ENCODE measurements around the gene BRINP1.

The BRINP1 gene

GRCh38 chr9:119278171-119278570 is 91.1 kb downstream of the BRINP1 start:
- Mint-ChIP-seq H3K27me3 (peaks cover 4% of the 10 kb centered on the region), H3K9me3 (no peaks in the 10 kb centered on the region)
- CTCF ChIA-PET = no interaction called here

DNA sequence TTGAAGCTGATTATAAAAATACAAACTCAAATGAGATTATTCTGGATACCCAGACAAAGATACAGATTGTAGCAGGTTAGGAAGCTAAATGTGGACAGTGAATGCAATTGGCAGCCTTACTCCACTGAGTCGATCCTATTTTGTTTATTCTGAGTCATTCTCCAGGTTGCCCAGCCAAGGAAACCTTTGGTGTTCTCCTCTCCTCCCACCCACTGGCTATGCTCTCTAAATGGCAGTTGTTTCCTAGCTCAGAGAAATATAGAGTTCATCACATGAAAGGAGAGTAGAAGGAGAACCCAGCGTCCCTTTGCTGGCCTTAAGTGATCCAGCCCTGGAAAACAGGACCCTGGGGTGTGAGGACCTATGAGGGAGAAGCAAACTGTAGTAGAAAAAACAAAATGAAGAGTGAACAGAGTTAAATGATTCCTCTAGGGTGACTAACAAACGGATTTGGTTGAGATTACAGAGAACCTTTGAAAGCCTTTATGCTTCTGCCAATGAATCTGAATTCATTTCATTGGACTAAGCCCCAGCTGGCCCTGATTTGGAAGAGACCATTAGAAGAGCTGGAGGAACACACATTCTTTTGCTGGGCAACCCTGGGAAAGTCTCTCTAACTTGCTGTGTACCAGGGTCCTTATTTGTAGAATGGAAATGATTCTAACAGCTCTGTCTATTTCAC is 95.1 kb downstream of the BRINP1 start:
- no peaks in the 10 kb centered on the region for H3K27me3 Mint-ChIP-seq
- H3K4me1 Mint-ChIP-seq = no peaks in the 10 kb centered on the region
- no peaks in the 10 kb centered on the region for H3K36me3 Mint-ChIP-seq
- H3K27ac Mint-ChIP-seq = peak overlapping the region; percentile 15
- H3K9me3 Mint-ChIP-seq = no peaks in the 10 kb centered on the region
- H3K4me3 Mint-ChIP-seq = no peak overlapping the region
- no peak for DNase-seq
- CTCF ChIA-PET = no interaction called here

More at GRCh38 chr9:119278171-119278570, 91.1 kb downstream of the BRINP1 start:
- no peak for DNase-seq
- Mint-ChIP-seq H3K27ac (no peak overlapping the region), H3K36me3 (no peaks in the 10 kb centered on the region), H3K4me3 (no peak overlapping the region), H3K4me1 (no peaks in the 10 kb centered on the region)

- Mint-ChIP-seq H3K4me1 (no peaks in the 10 kb centered on the region), H3K9me3 (no peaks in the 10 kb centered on the region), H3K4me3 (no peak overlapping the region), H3K36me3 (no peaks in the 10 kb centered on the region), H3K27me3 (no peaks in the 10 kb centered on the region), H3K27ac (no peak overlapping the region)
- CTCF ChIA-PET = no interaction called here
- no peak for DNase-seq
Observed at GRCh38 chr9:119273325-119273904, 95.8 kb downstream of the BRINP1 start.

DNA sequence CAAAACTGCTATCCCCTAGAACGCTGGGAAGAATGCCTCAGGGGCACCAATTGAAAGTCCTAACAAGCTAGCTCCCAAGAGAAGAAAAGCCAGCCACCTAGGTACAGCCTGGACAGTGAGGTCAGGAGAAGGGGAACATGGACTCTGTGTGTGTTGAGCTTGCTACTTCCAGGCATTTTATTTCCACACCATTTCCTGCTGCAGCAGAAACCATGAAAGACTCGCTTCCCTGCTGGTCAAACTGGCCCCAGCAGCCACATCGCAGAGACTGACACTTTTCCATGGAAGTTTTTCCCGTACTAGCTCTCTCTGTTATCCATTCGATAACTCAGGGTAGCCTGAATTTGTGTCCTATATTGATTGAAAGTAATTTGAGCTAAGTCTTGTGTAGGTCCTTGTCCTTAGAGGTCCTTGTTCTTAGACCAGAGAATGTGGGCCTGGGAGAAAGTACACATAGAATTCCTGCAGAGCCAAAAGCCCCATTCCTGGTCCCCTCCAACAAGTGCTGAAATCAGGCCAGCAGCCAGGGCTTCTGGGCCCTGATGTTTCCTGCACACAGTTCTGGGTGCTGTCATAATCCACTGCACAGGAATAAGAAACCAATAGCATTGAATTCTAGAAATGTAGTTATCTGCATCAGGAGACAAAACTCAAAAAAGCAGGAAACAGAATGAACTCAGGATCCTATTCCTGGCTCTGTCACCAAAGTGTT is 96.6 kb downstream of the BRINP1 start:
- no peaks in the 10 kb centered on the region for H3K4me1 Mint-ChIP-seq
- no peak overlapping the region for H3K27ac Mint-ChIP-seq
- H3K27me3 Mint-ChIP-seq = no peaks in the 10 kb centered on the region
- CTCF ChIA-PET = no interaction called here
- H3K4me3 Mint-ChIP-seq = no peak overlapping the region
- DNase-seq = no peak
- no peaks in the 10 kb centered on the region for H3K9me3 Mint-ChIP-seq
- no peaks in the 10 kb centered on the region for H3K36me3 Mint-ChIP-seq

DNA sequence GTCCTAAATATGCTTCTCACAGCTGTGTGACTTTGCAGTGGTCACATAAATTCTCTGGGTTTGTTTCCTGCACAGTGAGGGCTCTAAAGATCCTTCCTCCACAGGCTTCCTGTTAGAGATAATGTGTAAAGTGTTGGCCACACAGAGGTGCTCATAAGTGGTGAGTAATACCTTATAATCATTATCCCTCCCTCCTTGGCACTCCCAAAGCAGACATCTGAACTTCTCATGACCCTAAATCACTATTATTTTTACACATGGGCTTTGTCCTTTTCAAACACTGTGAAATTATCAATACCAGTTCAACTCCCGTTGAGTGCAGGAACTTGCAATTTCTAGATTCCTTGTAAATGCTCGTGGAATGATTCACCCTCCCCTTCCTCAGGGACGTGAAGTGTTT is 100.2 kb downstream of the BRINP1 start:
- CTCF ChIA-PET = no interaction called here
- H3K27ac Mint-ChIP-seq = no peak overlapping the region
- no peaks in the 10 kb centered on the region for H3K27me3 Mint-ChIP-seq
- no peaks in the 10 kb centered on the region for H3K36me3 Mint-ChIP-seq
- no peaks in the 10 kb centered on the region for H3K4me1 Mint-ChIP-seq
- H3K4me3 Mint-ChIP-seq = no peak overlapping the region
- peaks cover 8% of the 10 kb centered on the region for H3K9me3 Mint-ChIP-seq
- DNase-seq = no peak

- H3K9me3 Mint-ChIP-seq = peaks cover 11% of the 10 kb centered on the region
- no peak overlapping the region for H3K4me3 Mint-ChIP-seq
- H3K4me1 Mint-ChIP-seq = no peaks in the 10 kb centered on the region
- CTCF ChIA-PET = no interaction called here
- no peak for DNase-seq
- H3K27ac Mint-ChIP-seq = no peak overlapping the region
- H3K36me3 Mint-ChIP-seq = no peaks in the 10 kb centered on the region
- H3K27me3 Mint-ChIP-seq = no peaks in the 10 kb centered on the region
Observed at GRCh38 chr9:119264165-119264564, 105.1 kb downstream of the BRINP1 start.

DNA sequence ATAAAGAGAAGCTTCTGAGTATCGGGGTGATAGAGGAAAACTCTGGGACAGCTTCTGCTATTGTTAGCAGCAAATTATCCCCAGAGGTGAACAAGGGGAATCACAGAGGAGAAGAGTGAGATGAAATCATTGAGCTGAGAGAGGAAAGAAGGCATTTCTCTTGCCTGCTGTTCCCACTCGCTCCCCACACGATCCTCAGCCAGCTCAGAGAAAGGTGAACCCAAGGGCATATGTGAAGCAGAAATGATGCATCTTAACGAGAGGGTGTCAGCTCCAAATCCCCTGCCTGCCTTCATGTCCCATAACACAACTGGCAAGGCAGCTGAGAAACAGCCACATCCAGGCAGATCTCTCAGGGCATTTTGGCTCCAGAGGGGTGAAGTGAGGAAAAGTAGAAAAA is 111.6 kb downstream of the BRINP1 start:
- Mint-ChIP-seq H3K27me3 (no peaks in the 10 kb centered on the region), H3K27ac (no peak overlapping the region), H3K36me3 (no peaks in the 10 kb centered on the region), H3K4me1 (no peaks in the 10 kb centered on the region), H3K4me3 (no peak overlapping the region), H3K9me3 (peaks cover 4% of the 10 kb centered on the region)
- DNase-seq = no peak
- CTCF ChIA-PET = interaction anchor here (0.8 kb wide), 1 partner anchor 19 kb away, joined by 3 read pairs; no protein-coding TSS in a partner anchor

GRCh38 chr9:119255116-119255515 is 114.1 kb downstream of the BRINP1 start:
- H3K27me3 Mint-ChIP-seq = no peaks in the 10 kb centered on the region
- H3K4me3 Mint-ChIP-seq = no peak overlapping the region
- no peaks in the 10 kb centered on the region for H3K4me1 Mint-ChIP-seq
- H3K27ac Mint-ChIP-seq = no peak overlapping the region
- DNase-seq = no peak
- H3K36me3 Mint-ChIP-seq = no peaks in the 10 kb centered on the region
- CTCF ChIA-PET = no interaction called here
- peaks cover 7% of the 10 kb centered on the region for H3K9me3 Mint-ChIP-seq

DNA sequence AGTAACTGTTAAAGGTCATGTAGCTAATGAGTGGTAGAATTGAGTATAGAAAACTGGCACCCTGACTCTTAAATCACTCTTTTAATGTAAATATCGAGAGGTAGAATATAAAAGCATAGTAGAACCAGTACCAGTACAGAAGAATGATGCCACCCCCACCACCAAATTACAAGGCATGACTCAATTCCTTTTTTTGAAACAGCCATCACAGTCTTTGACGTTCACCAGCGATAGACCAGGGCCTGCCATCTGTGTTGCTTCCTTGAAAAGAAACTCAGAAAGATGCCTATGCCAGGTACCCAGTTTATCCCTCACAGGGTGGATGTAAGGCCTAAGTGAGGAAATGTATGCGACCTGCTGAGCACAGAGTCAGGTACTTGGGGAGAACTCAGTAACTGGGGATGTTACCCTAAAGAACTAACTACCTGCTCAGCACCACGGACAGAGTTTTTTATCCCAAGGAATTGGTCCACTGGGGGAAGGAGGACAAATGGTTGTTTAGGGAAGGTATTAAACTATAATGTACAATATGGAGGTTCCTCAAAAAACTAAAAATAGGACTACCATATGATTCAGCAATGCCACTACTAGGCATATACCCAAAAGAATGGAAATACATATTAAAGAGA is 116.5 kb downstream of the BRINP1 start:
- no peak overlapping the region for H3K27ac Mint-ChIP-seq
- no peak for DNase-seq
- H3K4me3 Mint-ChIP-seq = no peak overlapping the region
- H3K4me1 Mint-ChIP-seq = no peaks in the 10 kb centered on the region
- peaks cover 11% of the 10 kb centered on the region for H3K9me3 Mint-ChIP-seq
- H3K36me3 Mint-ChIP-seq = no peaks in the 10 kb centered on the region
- H3K27me3 Mint-ChIP-seq = no peaks in the 10 kb centered on the region
- CTCF ChIA-PET = no interaction called here

DNA sequence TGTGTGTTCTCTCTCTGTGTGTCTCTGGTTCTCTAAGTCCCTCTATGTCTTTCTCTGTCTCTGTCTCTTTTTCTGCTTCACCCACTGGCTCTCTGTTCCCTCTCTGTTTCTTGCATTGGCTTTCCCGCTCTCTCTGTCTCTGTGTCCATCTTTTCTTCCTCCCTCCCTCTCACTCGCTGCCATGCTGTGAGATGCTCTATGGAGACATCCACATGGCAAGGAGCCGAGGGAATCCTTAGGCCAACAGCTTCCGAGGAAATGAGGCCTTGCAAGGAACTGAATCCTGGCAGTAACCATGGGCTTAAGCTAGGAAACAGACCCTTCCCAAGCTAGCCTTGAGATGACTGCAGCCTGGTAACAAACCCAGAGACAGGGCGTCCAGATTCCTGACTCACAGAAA is 117.3 kb downstream of the BRINP1 start:
- CTCF ChIA-PET = no interaction called here
- H3K36me3 Mint-ChIP-seq = no peaks in the 10 kb centered on the region

DNA sequence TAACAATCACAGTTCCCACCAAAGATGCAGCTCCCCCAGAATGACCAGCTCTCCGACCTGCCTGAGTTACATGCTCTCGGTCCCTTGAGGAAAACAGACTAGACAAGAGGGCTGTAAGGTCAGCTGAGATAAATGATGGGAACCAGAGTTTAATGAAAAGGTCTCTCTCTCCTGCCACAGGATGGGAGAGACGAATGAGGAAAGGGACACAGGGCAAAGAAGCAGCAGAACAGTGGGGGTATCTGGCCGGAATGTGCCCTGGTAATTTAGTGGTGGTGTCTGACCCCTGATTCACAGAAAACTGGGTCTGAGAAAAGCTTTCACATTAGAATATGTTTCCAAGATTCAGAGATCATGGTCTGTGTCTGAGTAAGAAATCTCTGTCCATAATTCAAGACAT is 118.5 kb downstream of the BRINP1 start:
- Mint-ChIP-seq H3K27ac (no peak overlapping the region), H3K27me3 (no peaks in the 10 kb centered on the region), H3K9me3 (peaks cover 13% of the 10 kb centered on the region), H3K36me3 (no peaks in the 10 kb centered on the region), H3K4me3 (no peak overlapping the region), H3K4me1 (no peaks in the 10 kb centered on the region)
- CTCF ChIA-PET = no interaction called here
- no peak for DNase-seq

More for the DNA sequence above, 117.3 kb downstream of the BRINP1 start:
- Mint-ChIP-seq H3K4me3 (no peak overlapping the region), H3K27ac (no peak overlapping the region), H3K4me1 (no peaks in the 10 kb centered on the region), H3K9me3 (peaks cover 13% of the 10 kb centered on the region), H3K27me3 (no peaks in the 10 kb centered on the region)
- no peak for DNase-seq

- peaks cover 1% of the 10 kb centered on the region for H3K9me3 Mint-ChIP-seq
- no peak overlapping the region for H3K4me3 Mint-ChIP-seq
- no peak overlapping the region for H3K27ac Mint-ChIP-seq
- H3K4me1 Mint-ChIP-seq = no peaks in the 10 kb centered on the region
- CTCF ChIA-PET = no interaction called here
- no peaks in the 10 kb centered on the region for H3K36me3 Mint-ChIP-seq
- DNase-seq = no peak
- no peaks in the 10 kb centered on the region for H3K27me3 Mint-ChIP-seq
Observed at GRCh38 chr9:119240546-119240945, 128.7 kb downstream of the BRINP1 start.

DNA sequence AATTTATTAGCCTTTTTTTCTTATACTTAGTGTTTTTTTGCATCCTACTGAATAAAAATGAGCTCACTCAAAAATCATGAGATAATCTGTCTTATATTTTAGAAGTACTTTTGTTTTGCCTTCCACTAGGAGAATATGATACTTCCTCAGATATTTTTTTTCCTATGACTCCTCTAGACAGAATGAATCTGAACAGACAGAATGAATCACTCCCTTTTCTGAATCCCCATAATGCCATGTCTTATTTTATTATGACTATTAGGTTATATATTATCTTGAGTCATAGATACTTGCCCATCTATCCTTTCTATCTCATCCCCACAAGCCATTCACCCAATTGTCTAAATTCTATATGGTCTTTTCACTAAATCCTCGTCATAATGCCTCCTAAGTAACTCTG is 134.6 kb downstream of the BRINP1 start:
- no peak for DNase-seq
- CTCF ChIA-PET = no interaction called here
- H3K4me3 Mint-ChIP-seq = no peak overlapping the region

DNA sequence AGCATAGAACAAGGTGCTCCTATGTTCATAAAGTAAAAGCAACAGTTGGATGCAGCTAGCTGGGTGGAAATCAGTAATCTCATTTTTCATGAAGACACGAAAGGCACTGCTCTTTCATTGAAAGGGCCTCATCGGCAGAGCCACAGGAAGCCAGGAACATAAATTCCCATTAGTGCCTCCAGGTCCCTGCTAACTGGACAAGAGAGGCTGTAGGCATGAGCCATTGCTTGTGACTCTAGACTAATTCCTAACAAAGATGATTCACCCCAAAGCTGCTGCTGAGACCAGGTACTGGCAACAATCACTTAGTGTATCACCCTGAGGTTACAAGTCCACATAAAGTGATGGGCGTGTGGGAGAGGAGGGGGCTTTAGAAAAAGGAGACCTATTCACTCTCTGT is 141.8 kb downstream of the BRINP1 start:
- Mint-ChIP-seq H3K36me3 (no peaks in the 10 kb centered on the region), H3K4me3 (no peak overlapping the region), H3K9me3 (no peaks in the 10 kb centered on the region), H3K27ac (no peak overlapping the region), H3K27me3 (no peaks in the 10 kb centered on the region), H3K4me1 (no peaks in the 10 kb centered on the region)
- CTCF ChIA-PET = no interaction called here
- DNase-seq = no peak

More for the DNA sequence above, 134.6 kb downstream of the BRINP1 start:
- no peaks in the 10 kb centered on the region for H3K4me1 Mint-ChIP-seq
- no peaks in the 10 kb centered on the region for H3K36me3 Mint-ChIP-seq
- H3K27me3 Mint-ChIP-seq = no peaks in the 10 kb centered on the region
- peaks cover 4% of the 10 kb centered on the region for H3K9me3 Mint-ChIP-seq
- no peak overlapping the region for H3K27ac Mint-ChIP-seq

DNA sequence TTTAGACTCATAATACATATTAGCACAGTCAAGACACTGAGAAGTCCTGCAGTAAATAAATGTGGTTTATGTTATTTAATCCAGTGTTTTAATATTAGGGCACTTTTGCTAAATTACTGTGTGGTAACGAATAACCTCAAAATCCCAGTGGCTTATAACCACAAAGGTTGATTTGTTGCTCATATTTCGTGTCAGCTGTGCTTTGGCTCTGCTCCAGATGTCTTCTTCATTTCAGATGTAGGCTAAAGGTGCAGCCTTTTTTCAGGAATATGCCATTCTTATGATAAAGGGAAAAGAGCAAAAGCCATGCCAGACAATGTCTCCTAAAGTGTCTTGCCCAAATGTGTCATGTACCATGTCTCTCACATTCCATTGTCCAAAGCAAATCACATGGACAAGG is 144.8 kb downstream of the BRINP1 start:
- no peaks in the 10 kb centered on the region for H3K36me3 Mint-ChIP-seq
- H3K4me3 Mint-ChIP-seq = no peak overlapping the region
- no peaks in the 10 kb centered on the region for H3K4me1 Mint-ChIP-seq
- no peaks in the 10 kb centered on the region for H3K27me3 Mint-ChIP-seq
- H3K27ac Mint-ChIP-seq = no peak overlapping the region
- CTCF ChIA-PET = no interaction called here
- H3K9me3 Mint-ChIP-seq = peaks cover 1% of the 10 kb centered on the region
- no peak for DNase-seq

Data from activated naive CD4-positive, alpha-beta T cell treated with anti-CD3 and anti-CD28 coated beads, Interleukin-2, amount 10 ng/mL, durations not matched to agents 7 days and 5 days (primary cell).